Chondrocyte (in vitro differentiated cells): ENCODE results near the gene TCP1. TPM values are rescaled to one million over a fixed set of nuclear protein-coding genes. Genes with fewer than 3 reads are reported as not detected.
"Not testable (repeated sequence)": the region's sequence is repeated elsewhere in the genome, so short reads cannot be mapped to it uniquely, and the experiment has no call there.

Experiments
- DNase-seq: peaks from one replicate; pipeline ENCODE4 v3.0.0; 2021; ENCODE audit warnings: mixed read lengths, low spot score
- H3K27ac Mint-ChIP-seq: one replicate; pipeline ENCODE4 v1.8.0; 2021; ENCODE audit warnings: mild to moderate bottlenecking, moderate library complexity, mixed read lengths; ENCODE audit not compliant: unreplicated experiment
- H3K27me3 Mint-ChIP-seq: 2 replicates; pipeline ENCODE4 v1.8.0; 2021; ENCODE audit warnings: low read depth, mixed read lengths
- H3K36me3 Mint-ChIP-seq: 2 replicates; pipeline ENCODE4 v1.8.0; 2021; ENCODE audit warnings: low read depth, mixed read lengths
- H3K4me1 Mint-ChIP-seq: 2 replicates; pipeline ENCODE4 v1.8.0; 2021; ENCODE audit warnings: low read depth, mild to moderate bottlenecking, mixed read lengths
- H3K4me3 Mint-ChIP-seq: one replicate; pipeline ENCODE4 v1.8.0; 2021; ENCODE audit warnings: mild to moderate bottlenecking, moderate library complexity, mixed read lengths; ENCODE audit not compliant: unreplicated experiment
- H3K9me3 Mint-ChIP-seq: 2 replicates; pipeline ENCODE4 v1.8.0; 2021; ENCODE audit warnings: low read depth, mixed read lengths
- CTCF ChIP-seq: fragments of 200-600 bp; sonication (generic); IDR thresholded peaks from 2 replicates; pipeline ENCODE4 v1.5.0; 2021; ENCODE audit warnings: antibody characterized with exemption, mild to moderate bottlenecking, moderate library complexity
- total RNA-seq: library from RNA; stranded (reverse); gene quantifications from 3 replicates; pipeline ENCODE4 v1.2.1, GENCODE V29; 2021

The TCP1 gene
- total RNA-seq, 1 donor from 2014 or later, result 175 TPM

GRCh38 chr6:159829526-159829925, 40.1 kb upstream of the TCP1 start:
- Mint-ChIP-seq H3K9me3 (no peaks in the 10 kb centered on the region), H3K4me1 (peaks cover 14% of the 10 kb centered on the region), H3K36me3 (no peaks in the 10 kb centered on the region), H3K27ac (no peak overlapping the region), H3K4me3 (no peak overlapping the region), H3K27me3 (no peaks in the 10 kb centered on the region)
- no peak for DNase-seq
- TF ChIP-seq CTCF, result no peak

- peaks cover 14% of the 10 kb centered on the region for H3K4me1 Mint-ChIP-seq
Observed at GRCh38 chr6:159828074-159828473, 38.7 kb upstream of the TCP1 start.

GRCh38 chr6:159826968-159827647, 37.7 kb upstream of the TCP1 start:
- Mint-ChIP-seq H3K4me3 (no peak overlapping the region), H3K36me3 (no peaks in the 10 kb centered on the region), H3K27me3 (peaks cover 2% of the 10 kb centered on the region), H3K9me3 (no peaks in the 10 kb centered on the region), H3K4me1 (peaks cover 14% of the 10 kb centered on the region), H3K27ac (no peak overlapping the region)
- no peak for DNase-seq
- TF ChIP-seq CTCF, result no peak

More at GRCh38 chr6:159828074-159828473, 38.7 kb upstream of the TCP1 start:
- H3K27ac Mint-ChIP-seq, result no peak overlapping the region
- no peak for DNase-seq
- no peak for TF ChIP-seq CTCF
- no peaks in the 10 kb centered on the region for H3K36me3 Mint-ChIP-seq
- H3K27me3 Mint-ChIP-seq, result no peaks in the 10 kb centered on the region
- no peaks in the 10 kb centered on the region for H3K9me3 Mint-ChIP-seq
- H3K4me3 Mint-ChIP-seq, result no peak overlapping the region

GRCh38 chr6:159826004-159826403, 36.6 kb upstream of the TCP1 start:
- no peak overlapping the region for H3K27ac Mint-ChIP-seq
- no peak for DNase-seq
- no peak overlapping the region for H3K4me3 Mint-ChIP-seq
- H3K27me3 Mint-ChIP-seq, result peaks cover 2% of the 10 kb centered on the region
- H3K4me1 Mint-ChIP-seq, result peaks cover 14% of the 10 kb centered on the region
- H3K9me3 Mint-ChIP-seq, result no peaks in the 10 kb centered on the region
- no peaks in the 10 kb centered on the region for H3K36me3 Mint-ChIP-seq
- no peak for TF ChIP-seq CTCF

- not testable (repeated sequence) for H3K27ac Mint-ChIP-seq, DNase-seq, H3K4me3 Mint-ChIP-seq, H3K27me3 Mint-ChIP-seq, H3K9me3 Mint-ChIP-seq, H3K36me3 Mint-ChIP-seq
- peaks cover 14% of the 10 kb centered on the region for H3K4me1 Mint-ChIP-seq
Observed at GRCh38 chr6:159824690-159825089, 35.3 kb upstream of the TCP1 start.

GRCh38 chr6:159823953-159824352, 34.6 kb upstream of the TCP1 start:
- Mint-ChIP-seq H3K4me3 (no peak overlapping the region), H3K36me3 (no peaks in the 10 kb centered on the region), H3K9me3 (no peaks in the 10 kb centered on the region), H3K27me3 (peaks cover 12% of the 10 kb centered on the region), H3K27ac (no peak overlapping the region), H3K4me1 (peaks cover 10% of the 10 kb centered on the region)
- TF ChIP-seq CTCF, result no peak
- DNase-seq, result no peak
